ENCODE data around the gene CAPN10. TPM values are rescaled to one million over a fixed set of nuclear protein-coding genes. Genes with fewer than 3 reads are reported as not detected.

Gene CAPN10
- total RNA-seq, 1 experiment from 2014 or later = 47.4 TPM

GRCh38 chr2:240632306-240632721, 45.8 kb downstream of the CAPN10 start:
- H2BK20ac ChIP-seq (ENCODE audit: low read depth, low read length, poor library complexity, severe bottlenecking) = no peak overlapping the region
- H2AFZ ChIP-seq (ENCODE audit: low read length) = no peak overlapping the region
- TF ChIP-seq CTCF (conservative IDR thresholded peaks at IDR 0.05) = no peak
- H3T11ph ChIP-seq (ENCODE audit: low read length) = no peak overlapping the region
- no CpG with 5 or more reads among the region's 1 CpG for WGBS (ENCODE audit: extremely low coverage, insufficient read length, low lambda C conversion rate)
- H3K79me1 ChIP-seq (ENCODE audit: insufficient read depth, low read depth, low read length, poor library complexity, severe bottlenecking) = no peaks in the 10 kb centered on the region
- Mint-ChIP-seq H3K27ac (no peak overlapping the region; a peak in 1 of 7 replicates), H3K4me1 (peaks cover 0 to 2% of the 10 kb centered on the region in 2 experiments; a peak in 1 of 4 replicates), H3K36me3 (ENCODE audit: insufficient read depth in 1 of 3, low read depth in 3 of 3) (peaks cover 0 to 16% (median 0%) of the 10 kb centered on the region in 3 experiments; a peak in 3 of 7 replicates), H3K27me3 (ENCODE audit: low read depth) (peaks cover 24% of the 10 kb centered on the region), H3K9me3 (peaks cover 41 to 43% of the 10 kb centered on the region in 2 experiments), H3K4me3 (no peak overlapping the region)
- no peak overlapping the region for H2BK15ac ChIP-seq (ENCODE audit: low read depth, low read length)
- no peak overlapping the region for H2BK120ac ChIP-seq (ENCODE audit: low read depth, low read length, poor library complexity, severe bottlenecking)
- no peak overlapping the region for H3K18ac ChIP-seq (ENCODE audit: insufficient read length, low read depth, low read length)
- no peak overlapping the region for H4K91ac ChIP-seq (ENCODE audit: insufficient read length, low read depth, low read length)
- H3K4me1 ChIP-seq (ENCODE audit: insufficient read depth, low read length) = no peaks in the 10 kb centered on the region
- H2BK12ac ChIP-seq (ENCODE audit: insufficient read length, low read depth, low read length) = no peak overlapping the region
- H3K23ac ChIP-seq (ENCODE audit: insufficient read length, low read depth, low read length) = no peak overlapping the region
- H3K79me2 ChIP-seq (ENCODE audit: insufficient read depth, low read length) = no peaks in the 10 kb centered on the region
- DNase-seq = peak; percentile 9
- no peak overlapping the region for H4K5ac ChIP-seq (ENCODE audit: insufficient read length, low read depth, low read length)
- no peaks in the 10 kb centered on the region for H4K20me1 ChIP-seq (ENCODE audit: control insufficient read depth, insufficient read depth, insufficient read length)
- no peak overlapping the region for H3K27ac ChIP-seq (ENCODE audit: insufficient read length, low read depth, low read length)
- no peak overlapping the region for H3K4ac ChIP-seq (ENCODE audit: low read depth, low read length)
- no peak overlapping the region for H3K4me2 ChIP-seq (ENCODE audit: insufficient read depth, insufficient read length, low read length)
- no peak overlapping the region for H2AK5ac ChIP-seq (ENCODE audit: insufficient read length, low read length)
- H3K27me3 ChIP-seq (ENCODE audit: insufficient read depth, low read length) = no peaks in the 10 kb centered on the region; the same call in 1 of the 2 replicates
- no peak overlapping the region for H2BK5ac ChIP-seq (ENCODE audit: insufficient read length, low read length)
- H3K23me2 ChIP-seq (ENCODE audit: insufficient read length, low read depth, low read length, poor library complexity, severe bottlenecking) = no peaks in the 10 kb centered on the region
- H4K8ac ChIP-seq (replicated peaks; ENCODE audit: insufficient read length, low read depth, low read length) = no peak overlapping the region
- peaks cover 9% of the 10 kb centered on the region for H3K9me3 ChIP-seq (ENCODE audit: control insufficient read depth, low read depth, low read length)
- no peak overlapping the region for H3K14ac ChIP-seq (ENCODE audit: insufficient read depth, low read length)
- no peak overlapping the region for H3K9ac ChIP-seq (ENCODE audit: extremely low read depth, insufficient read length, low read length)
- no peak overlapping the region for H3K56ac ChIP-seq (ENCODE audit: insufficient read length, low read depth, low read length)
